ENCODE data around the gene SCG5. TPM values are rescaled to one million over a fixed set of nuclear protein-coding genes. Genes with fewer than 3 reads are reported as not detected.

Gene SCG5
- total and polyA plus RNA-seq, 2 of the 13 experiments (the other 11 are each of a cell fraction or from before 2014, with no cell fraction given) = 2.3 to 3.5 TPM

GRCh38 chr15:32671339-32672325 lies 30.1 kb downstream of the SCG5 start (continued):
- TF ChIP-seq, protein P1, sequence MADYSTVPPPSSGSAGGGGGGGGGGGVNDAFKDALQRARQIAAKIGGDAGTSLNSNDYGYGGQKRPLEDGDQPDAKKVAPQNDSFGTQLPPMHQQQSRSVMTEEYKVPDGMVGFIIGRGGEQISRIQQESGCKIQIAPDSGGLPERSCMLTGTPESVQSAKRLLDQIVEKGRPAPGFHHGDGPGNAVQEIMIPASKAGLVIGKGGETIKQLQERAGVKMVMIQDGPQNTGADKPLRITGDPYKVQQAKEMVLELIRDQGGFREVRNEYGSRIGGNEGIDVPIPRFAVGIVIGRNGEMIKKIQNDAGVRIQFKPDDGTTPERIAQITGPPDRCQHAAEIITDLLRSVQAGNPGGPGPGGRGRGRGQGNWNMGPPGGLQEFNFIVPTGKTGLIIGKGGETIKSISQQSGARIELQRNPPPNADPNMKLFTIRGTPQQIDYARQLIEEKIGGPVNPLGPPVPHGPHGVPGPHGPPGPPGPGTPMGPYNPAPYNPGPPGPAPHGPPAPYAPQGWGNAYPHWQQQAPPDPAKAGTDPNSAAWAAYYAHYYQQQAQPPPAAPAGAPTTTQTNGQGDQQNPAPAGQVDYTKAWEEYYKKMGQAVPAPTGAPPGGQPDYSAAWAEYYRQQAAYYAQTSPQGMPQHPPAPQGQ (CRISPR knock-in tag; IDR thresholded peaks at IDR 0.05; ENCODE audit: borderline replicate concordance) = no peak

DNA sequence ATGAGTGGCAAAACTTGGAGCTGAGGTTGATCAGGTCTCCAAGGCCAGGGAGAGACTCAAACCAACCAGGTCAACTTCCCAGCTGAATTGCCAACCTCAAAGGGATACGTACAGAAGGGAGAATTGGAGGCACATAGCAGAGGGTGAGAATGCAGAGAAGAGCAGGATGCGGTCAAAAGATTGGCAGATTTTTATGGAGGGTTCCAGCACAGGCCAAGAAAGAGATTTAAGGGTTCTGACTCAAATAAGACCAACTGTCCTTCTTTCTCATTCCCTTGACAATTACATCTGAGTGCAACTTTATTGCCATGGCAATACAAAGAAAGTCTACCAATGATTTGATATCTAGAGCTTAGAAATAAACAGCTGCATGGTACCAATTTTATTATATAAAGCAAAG lies 33.2 kb downstream of the SCG5 start:
- Histone ChIP-seq H3K27me3 (ENCODE audit: control insufficient read depth in 1 of 2, insufficient read depth in 2 of 2, low read length in 2 of 2) (no peaks in the 10 kb centered on the region), H2AFZ (ENCODE audit: low read length) (no peak overlapping the region), H3K4me2 (ENCODE audit: low read depth, low read length) (no peak overlapping the region), H3K27ac (ENCODE audit: extremely low read length, insufficient read depth, low read length) (no peak overlapping the region), H3K79me2 (ENCODE audit: insufficient read depth, low read length) (no peaks in the 10 kb centered on the region), H3K9me3 (ENCODE audit: low read length) (no peaks in the 10 kb centered on the region), H3K36me3 (replicated peaks in 1 of 2; ENCODE audit: control insufficient read depth in 1 of 2, insufficient read depth in 2 of 2, low read length in 2 of 2) (no peaks in the 10 kb centered on the region), H3K4me3 (replicated peaks in 1 of 3; ENCODE audit: insufficient read depth in 1 of 3, low read depth in 2 of 3, low read length in 3 of 3) (no peak overlapping the region), H4K20me1 (ENCODE audit: insufficient read depth, low read length) (no peaks in the 10 kb centered on the region), H3K9ac (ENCODE audit: insufficient read depth, low read depth, low read length) (no peak overlapping the region), H3K4me1 (ENCODE audit: insufficient read depth, low read length) (peaks cover 56% of the 10 kb centered on the region)
- intact Hi-C loops (cut with micrococcal nuclease; ENCODE audit: unreplicated experiment) (loop anchor here (5.0 kb wide), 1 partner anchor 43 kb away; the partner anchor contains the start of gene GREM1), in situ Hi-C loops (cut with HindIII; ENCODE audit: extremely low pct_ligation_motif_present, low pct_unique_long_range_greater_than_20kb) (loop anchor here (5.0 kb wide), 2 partner anchors 43 to 163 kb away; partner anchors contain the start of gene GREM1)
- POLR2A ChIA-PET = no interaction called here
- BruUV-seq (replicated peaks) = no TSS peak
- 100% methylated on average over 2 of the region's 2 CpGs for WGBS (ENCODE audit: low lambda C conversion rate)
- ATAC-seq (no peak), FAIRE-seq (no peak), DNase-seq (ENCODE audit: low spot score) (no peak)
- CTCF ChIA-PET (ENCODE audit: low intra/inter-chr PET ratio, low total read pairs) = no interaction called here
- TF ChIP-seq ZNF7 (CRISPR knock-in tag; IDR thresholded peaks at IDR 0.05) = no peak
- TF ChIP-seq MTA1 (CRISPR knock-in tag; IDR thresholded peaks at IDR 0.05; ENCODE audit: borderline replicate concordance) = no peak
- no peak for TF ChIP-seq ZNF451 (CRISPR knock-in tag; IDR thresholded peaks at IDR 0.05)
- no peak for TF ChIP-seq ELF1 (CRISPR knock-in tag; IDR thresholded peaks at IDR 0.05)
- TF ChIP-seq SPEN (CRISPR knock-in tag; IDR thresholded peaks at IDR 0.05; ENCODE audit: low read depth) = no peak
- no peak for TF ChIP-seq ZNF12 (CRISPR knock-in tag; IDR thresholded peaks at IDR 0.05)
- TF ChIP-seq LBX2 (CRISPR knock-in tag; IDR thresholded peaks at IDR 0.05; ENCODE audit: borderline replicate concordance) = no peak
- TF ChIP-seq PRDM4 (CRISPR knock-in tag; IDR thresholded peaks at IDR 0.05; ENCODE audit: borderline replicate concordance) = no peak
- TF ChIP-seq, protein P2, sequence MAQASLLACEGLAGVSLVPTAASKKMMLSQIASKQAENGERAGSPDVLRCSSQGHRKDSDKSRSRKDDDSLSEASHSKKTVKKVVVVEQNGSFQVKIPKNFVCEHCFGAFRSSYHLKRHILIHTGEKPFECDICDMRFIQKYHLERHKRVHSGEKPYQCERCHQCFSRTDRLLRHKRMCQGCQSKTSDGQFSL (CRISPR knock-in tag; IDR thresholded peaks at IDR 0.05) = no peak
- no peak for TF ChIP-seq AGO1 (IDR thresholded peaks at IDR 0.05; ENCODE audit: low read depth, low read length, poor library complexity, severe bottlenecking)
- TF ChIP-seq CHD4 (IDR thresholded peaks at IDR 0.05; ENCODE audit: borderline replicate concordance, low read length) = no peak
- no peak for TF ChIP-seq FOSL2 (CRISPR knock-in tag; IDR thresholded peaks at IDR 0.05)
- TF ChIP-seq ZNF75D (CRISPR knock-in tag; IDR thresholded peaks at IDR 0.05; ENCODE audit: borderline replicate concordance) = no peak
- no peak for TF ChIP-seq ADNP (CRISPR knock-in tag; IDR thresholded peaks at IDR 0.05)
- TF ChIP-seq PHF21A (CRISPR knock-in tag; IDR thresholded peaks at IDR 0.05) = no peak
- TF ChIP-seq ZFP36L1 (CRISPR knock-in tag; IDR thresholded peaks at IDR 0.05) = no peak
